ENCODE results near the gene SH3BP1. TPM values are rescaled to one million over a fixed set of nuclear protein-coding genes. Genes with fewer than 3 reads are reported as not detected.

Gene SH3BP1
- total and polyA plus RNA-seq, 2 of the 8 experiments (the other 6 are each of a cell fraction or from before 2014, with no cell fraction given): 23.9 to 40.3 TPM

DNA sequence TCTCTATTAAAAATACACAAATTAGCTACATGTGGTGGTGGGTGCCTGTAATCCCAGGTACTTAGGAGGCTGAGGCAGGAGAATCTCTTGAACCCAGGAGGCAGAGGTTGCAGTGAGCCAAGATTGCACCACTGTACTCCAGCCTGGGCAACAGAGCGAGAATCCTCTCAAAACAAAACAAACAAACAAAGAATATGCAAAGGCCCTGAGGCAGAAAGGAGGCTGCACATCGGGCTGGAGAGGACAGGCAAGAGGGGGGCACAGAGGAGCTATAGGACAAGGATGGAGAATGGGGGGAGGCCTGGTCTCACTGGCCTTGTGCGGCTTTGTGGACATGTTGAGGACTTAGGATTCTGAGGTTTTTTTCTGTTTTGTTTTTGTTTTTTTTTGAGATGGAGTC lies 65.7 kb downstream of the SH3BP1 start:
- CTCF ChIA-PET (ENCODE audit: partially characterized antibody): interaction anchor here (0.7 kb wide), 3 partner anchors 62 to 985 kb away, joined by 3 read pairs; no protein-coding TSS in a partner anchor

More for the DNA sequence above, 65.7 kb downstream of the SH3BP1 start:
- Histone ChIP-seq H4K20me1 (replicated peaks in 1 of 2; ENCODE audit: control insufficient read depth in 1 of 2, insufficient read depth in 2 of 2, low read length in 2 of 2) (peaks cover 0 to 8% of the 10 kb centered on the region in 2 experiments), H3K18ac (ENCODE audit: extremely low read depth, low read length) (no peak overlapping the region), H2BK12ac (ENCODE audit: low read depth, low read length) (no peak overlapping the region), H4K8ac (ENCODE audit: extremely low read depth, insufficient read depth, low read length) (no peak overlapping the region), H3K27ac (ENCODE audit: low read depth, low read length) (no peak overlapping the region), H3K27me3 (replicated peaks in 1 of 4; ENCODE audit: control insufficient read depth in 3 of 4, extremely low read depth in 1 of 4, insufficient read depth in 3 of 4, low read length in 3 of 4) (no peaks in the 10 kb centered on the region), H3K36me3 (ENCODE audit: control insufficient read depth in 2 of 4, insufficient read depth in 4 of 4, low read length in 3 of 4) (peaks cover 5 to 48% (median 28%) of the 10 kb centered on the region in 4 experiments; a peak in 7 of 8 replicates), H2BK15ac (ENCODE audit: low read length) (no peak overlapping the region), H3K79me2 (ENCODE audit: control insufficient read depth in 1 of 2, insufficient read depth in 2 of 2, low read length in 2 of 2) (no peaks in the 10 kb centered on the region), H4K91ac (replicated peaks; ENCODE audit: insufficient read length, low read length) (no peak overlapping the region), H3K14ac (ENCODE audit: insufficient read length) (no peak overlapping the region), H3K4me2 (ENCODE audit: insufficient read depth in 1 of 2, low read depth in 2 of 2, low read length in 2 of 2) (no peak overlapping the region), H4K5ac (ENCODE audit: insufficient read length, low read depth, low read length) (no peak overlapping the region), H3K23ac (ENCODE audit: insufficient read length) (no peak overlapping the region), H3K4me3 (ENCODE audit: extremely low read depth in 1 of 4, insufficient read depth in 2 of 4, low read depth in 3 of 4, low read length in 4 of 4) (no peak overlapping the region), H2AK5ac (ENCODE audit: low read depth, low read length) (no peak overlapping the region), H2AFZ (ENCODE audit: low read length) (no peak overlapping the region), H3K23me2 (ENCODE audit: low read depth, low read length) (no peaks in the 10 kb centered on the region), H3K4ac (replicated peaks; ENCODE audit: insufficient read length, low read depth, low read length) (no peak overlapping the region), H3K9me3 (ENCODE audit: insufficient read depth in 2 of 2, low read depth in 1 of 2, low read length in 1 of 2) (no peaks in the 10 kb centered on the region; a peak in 1 of 4 replicates), H2BK120ac (replicated peaks; ENCODE audit: low read depth, low read length) (no peak overlapping the region), H3K4me1 (replicated peaks in 1 of 4; ENCODE audit: control insufficient read depth in 3 of 4, insufficient read depth in 4 of 4, low read length in 3 of 4) (peaks cover 0 to 5% (median 0%) of the 10 kb centered on the region in 4 experiments; a peak in 1 of 7 replicates), H3K79me1 (ENCODE audit: low read depth, low read length) (no peaks in the 10 kb centered on the region; the same call in 1 of the 2 replicates), H3K56ac (replicated peaks; ENCODE audit: insufficient read length, low read depth, low read length) (no peak overlapping the region), H2BK20ac (ENCODE audit: low read length) (no peak overlapping the region), H3K9ac (replicated peaks in 1 of 4; ENCODE audit: extremely low read depth in 1 of 4, low read depth in 3 of 4, low read length in 3 of 4) (no peak overlapping the region), H2BK5ac (ENCODE audit: low read depth, low read length) (no peak overlapping the region)
- 94% methylated on average over 3 of the region's 3 CpGs; no CpG with 5 or more reads in 1 of the 2 experiments for WGBS, 2 experiments (ENCODE audit: extremely low coverage in 1 of 2, insufficient coverage in 1 of 2, insufficient read length in 1 of 2, insufficient replicate concordance in 2 of 2, low coverage in 1 of 2, low lambda C conversion rate in 2 of 2, missing lambda C conversion rate in 1 of 2)
- DNase-seq (ENCODE audit: low read depth in 1 of 2, low spot score in 2 of 2) (no peak), FAIRE-seq (no peak)
- POLR2A ChIA-PET (ENCODE audit: partially characterized antibody): no interaction called here
- TF ChIP-seq MAFK (IDR thresholded peaks at IDR 0.05; ENCODE audit: low read depth, low read length) (no peak), CBX8 (IDR thresholded peaks at IDR 0.05; ENCODE audit: borderline replicate concordance, low read depth, low read length) (no peak), SIRT6 (IDR thresholded peaks at IDR 0.05; ENCODE audit: low read length) (no peak)

Small RNA genes lying within 50 kb of the gene (small RNA-seq; reads per million reads assigned to genes)
- not detected for gene RN7SL385P (ENCODE audit: insufficient read depth)

Other genes with a start within 250 kb of the SH3BP1 start
- gene ELFN2, start 212.2 kb upstream of the SH3BP1 start, total RNA-seq (2021; fragmentation: NEBNext Ultra II Directional; extraction: Animal tissue kit (Norgen Biotek cat#: 25700)): 0.63 and 0.88 TPM in 2 replicates
- gene ELFN2, start 212.2 kb upstream of the SH3BP1 start, polyA plus RNA-seq (2011; rRNA removed): 0.88 and 1.3 TPM in 2 replicates
- 1.7 and 1.8 TPM in 2 replicates for gene MFNG, start 153.3 kb upstream of the SH3BP1 start, total RNA-seq (2021; fragmentation: NEBNext Ultra II Directional; extraction: Animal tissue kit (Norgen Biotek cat#: 25700))
- 5.5 and 8.0 TPM in 2 replicates for gene MFNG, start 153.3 kb upstream of the SH3BP1 start, polyA plus RNA-seq (2011; rRNA removed)
- gene CARD10, start 120.3 kb upstream of the SH3BP1 start, total RNA-seq (2021; fragmentation: NEBNext Ultra II Directional; extraction: Animal tissue kit (Norgen Biotek cat#: 25700)): 14.4 and 14.6 TPM in 2 replicates
- gene CARD10, start 120.3 kb upstream of the SH3BP1 start, polyA plus RNA-seq (2011; rRNA removed): 13.5 and 17.4 TPM in 2 replicates
- gene CDC42EP1, start 79.2 kb upstream of the SH3BP1 start, total RNA-seq (2021; fragmentation: NEBNext Ultra II Directional; extraction: Animal tissue kit (Norgen Biotek cat#: 25700)): 10.1 and 11.2 TPM in 2 replicates
- 8.3 and 15.4 TPM in 2 replicates for gene CDC42EP1, start 79.2 kb upstream of the SH3BP1 start, polyA plus RNA-seq (2011; rRNA removed)
- not detected in 2 replicates for gene LGALS2, start 59.6 kb upstream of the SH3BP1 start, total RNA-seq (2021; fragmentation: NEBNext Ultra II Directional; extraction: Animal tissue kit (Norgen Biotek cat#: 25700))
- not detected in 2 replicates for gene LGALS2, start 59.6 kb upstream of the SH3BP1 start, polyA plus RNA-seq (2011; rRNA removed)
- gene GGA1, start 30.8 kb upstream of the SH3BP1 start, total RNA-seq (2021; fragmentation: NEBNext Ultra II Directional; extraction: Animal tissue kit (Norgen Biotek cat#: 25700)): 46.5 and 49.3 TPM in 2 replicates
- gene GGA1, start 30.8 kb upstream of the SH3BP1 start, polyA plus RNA-seq (2011; rRNA removed): 57.2 and 81.0 TPM in 2 replicates
- gene PDXP, start 19.1 kb downstream of the SH3BP1 start, total RNA-seq (2021; fragmentation: NEBNext Ultra II Directional; extraction: Animal tissue kit (Norgen Biotek cat#: 25700)): 35.7 and 36.6 TPM in 2 replicates
- 67.7 and 74.8 TPM in 2 replicates for gene PDXP, start 19.1 kb downstream of the SH3BP1 start, polyA plus RNA-seq (2011; rRNA removed)
- 12.0 and 14.9 TPM in 2 replicates for gene LGALS1, start 36.0 kb downstream of the SH3BP1 start, total RNA-seq (2021; fragmentation: NEBNext Ultra II Directional; extraction: Animal tissue kit (Norgen Biotek cat#: 25700))
- gene LGALS1, start 36.0 kb downstream of the SH3BP1 start, polyA plus RNA-seq (2011; rRNA removed): 92.4 and 101 TPM in 2 replicates
- gene NOL12, start 46.7 kb downstream of the SH3BP1 start, total RNA-seq (2021; fragmentation: NEBNext Ultra II Directional; extraction: Animal tissue kit (Norgen Biotek cat#: 25700)): 26.7 and 28.3 TPM in 2 replicates
- 25.3 TPM in 2 replicates for gene NOL12, start 46.7 kb downstream of the SH3BP1 start, polyA plus RNA-seq (2011; rRNA removed)
- gene TRIOBP, start 57.4 kb downstream of the SH3BP1 start, total RNA-seq (2021; fragmentation: NEBNext Ultra II Directional; extraction: Animal tissue kit (Norgen Biotek cat#: 25700)): 27.3 and 29.1 TPM in 2 replicates
- gene TRIOBP, start 57.4 kb downstream of the SH3BP1 start, polyA plus RNA-seq (2011; rRNA removed): 18.2 and 36.0 TPM in 2 replicates
- gene GCAT, start 168.3 kb downstream of the SH3BP1 start, total RNA-seq (2021; fragmentation: NEBNext Ultra II Directional; extraction: Animal tissue kit (Norgen Biotek cat#: 25700)): 24.3 and 24.5 TPM in 2 replicates
- gene GCAT, start 168.3 kb downstream of the SH3BP1 start, polyA plus RNA-seq (2011; rRNA removed): 47.5 and 51.7 TPM in 2 replicates
- 0.46 and 0.84 TPM in 2 replicates for gene GALR3, start 183.7 kb downstream of the SH3BP1 start, total RNA-seq (2021; fragmentation: NEBNext Ultra II Directional; extraction: Animal tissue kit (Norgen Biotek cat#: 25700))
- 0.77 and 1.1 TPM in 2 replicates for gene GALR3, start 183.7 kb downstream of the SH3BP1 start, polyA plus RNA-seq (2011; rRNA removed)
- 13.3 and 13.7 TPM in 2 replicates for gene ANKRD54, start 204.7 kb downstream of the SH3BP1 start, total RNA-seq (2021; fragmentation: NEBNext Ultra II Directional; extraction: Animal tissue kit (Norgen Biotek cat#: 25700))
- 16.7 and 18.8 TPM in 2 replicates for gene ANKRD54, start 204.7 kb downstream of the SH3BP1 start, polyA plus RNA-seq (2011; rRNA removed)
- 622 and 639 TPM in 2 replicates for gene EIF3L, start 209.8 kb downstream of the SH3BP1 start, total RNA-seq (2021; fragmentation: NEBNext Ultra II Directional; extraction: Animal tissue kit (Norgen Biotek cat#: 25700))
- 588 and 886 TPM in 2 replicates for gene EIF3L, start 209.8 kb downstream of the SH3BP1 start, polyA plus RNA-seq (2011; rRNA removed)

Measured in H1 (cell line).